Pulmonary artery endothelial cell (primary cell): ENCODE measurements around the gene WFDC9. TPM values are rescaled to one million over a fixed set of nuclear protein-coding genes. Genes with fewer than 3 reads are reported as not detected.
"Not testable (repeated sequence)": the region's sequence is repeated elsewhere in the genome, so short reads cannot be mapped to it uniquely, and the experiment has no call there.

Source experiments
- DNase-seq: peaks from one replicate; pipeline ENCODE4 v3.0.0-alpha.2; 2011; ENCODE audit warnings: low read depth, low spot score
- total RNA-seq: library from RNA; depleted of rRNA; stranded (reverse); fragments of >200 nt; gene quantifications from 2 replicates; pipeline ENCODE4 v1.2.3, GENCODE V29; 2014

WFDC9 gene
- not detected in 2 replicates for total RNA-seq

- DNase-seq = no peak
Observed at GRCh38 chr20:45631184-45631583, at the start of gene WFDC9. WFDC9 (minus strand) TSS chr20:45631284; CDS start chr20:45610181, 21,103 bp downstream.

DNA sequence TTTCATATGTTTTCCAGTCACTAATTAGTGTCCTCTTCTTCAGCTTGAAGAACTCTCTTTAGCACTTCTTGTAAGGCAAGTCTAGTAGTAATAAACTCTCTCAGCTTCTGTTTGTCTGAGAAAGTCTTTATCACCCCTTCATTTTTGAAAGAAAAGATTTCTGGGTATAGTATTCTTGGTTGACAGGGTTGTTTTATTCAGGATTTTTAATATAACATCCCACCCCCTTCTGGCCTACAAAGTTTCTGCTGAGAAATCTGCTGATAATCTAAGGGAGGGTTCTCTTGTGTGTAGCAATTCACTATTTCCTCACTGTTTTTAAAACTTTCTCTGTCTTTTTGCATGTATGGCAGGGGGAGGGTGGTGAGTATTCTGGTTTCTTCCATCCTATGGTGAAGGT lies 48.6 kb upstream of the WFDC9 start:
- no peak for DNase-seq

- DNase-seq = no peak
Observed at GRCh38 chr20:45672765-45673164, 41.7 kb upstream of the WFDC9 start.

- DNase-seq = no peak
Observed at GRCh38 chr20:45670139-45670538, 39.1 kb upstream of the WFDC9 start, which contains the start of gene WFDC11. WFDC11 (minus strand) TSS chr20:45670239; CDS start chr20:45650600, 19,639 bp downstream.

DNA sequence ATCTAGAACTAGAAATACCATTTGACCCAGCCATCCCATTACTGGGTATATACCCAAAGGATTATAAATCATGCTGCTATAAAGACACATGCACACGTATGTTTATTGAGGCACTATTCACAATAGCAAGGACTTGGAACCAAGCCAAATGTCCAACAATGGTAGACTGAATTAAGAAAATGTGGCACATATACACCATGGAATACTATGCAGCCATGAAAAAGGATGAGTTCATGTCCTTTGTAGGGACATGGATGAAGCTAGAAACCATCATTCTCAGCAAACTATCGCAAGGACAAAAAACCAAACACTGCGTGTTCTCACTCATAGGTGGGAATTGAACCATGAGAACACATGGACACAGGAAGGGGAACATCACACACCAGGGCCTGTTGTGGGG lies 26.0 kb upstream of the WFDC9 start:
- not testable (repeated sequence) for DNase-seq

DNA sequence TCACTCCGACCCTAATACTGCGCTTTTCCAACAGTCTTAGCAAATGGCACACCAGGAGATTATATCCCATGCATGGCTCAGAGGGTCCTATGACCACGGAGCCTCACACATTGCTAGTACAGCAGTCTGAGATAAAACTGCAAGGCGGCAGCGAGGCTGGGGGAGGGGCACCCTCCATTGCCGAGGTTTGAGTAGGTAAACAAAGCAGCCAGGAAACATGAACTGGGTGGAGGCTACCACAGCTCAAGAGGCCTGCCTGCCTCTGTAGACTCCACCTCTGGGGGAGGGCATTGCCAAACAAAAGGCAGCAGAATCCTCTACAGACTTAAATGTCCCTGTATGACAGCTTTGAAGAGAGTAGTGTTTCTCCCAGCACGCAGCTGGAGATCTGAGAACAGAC lies 20.6 kb upstream of the WFDC9 start:
- not testable (repeated sequence) for DNase-seq

DNA sequence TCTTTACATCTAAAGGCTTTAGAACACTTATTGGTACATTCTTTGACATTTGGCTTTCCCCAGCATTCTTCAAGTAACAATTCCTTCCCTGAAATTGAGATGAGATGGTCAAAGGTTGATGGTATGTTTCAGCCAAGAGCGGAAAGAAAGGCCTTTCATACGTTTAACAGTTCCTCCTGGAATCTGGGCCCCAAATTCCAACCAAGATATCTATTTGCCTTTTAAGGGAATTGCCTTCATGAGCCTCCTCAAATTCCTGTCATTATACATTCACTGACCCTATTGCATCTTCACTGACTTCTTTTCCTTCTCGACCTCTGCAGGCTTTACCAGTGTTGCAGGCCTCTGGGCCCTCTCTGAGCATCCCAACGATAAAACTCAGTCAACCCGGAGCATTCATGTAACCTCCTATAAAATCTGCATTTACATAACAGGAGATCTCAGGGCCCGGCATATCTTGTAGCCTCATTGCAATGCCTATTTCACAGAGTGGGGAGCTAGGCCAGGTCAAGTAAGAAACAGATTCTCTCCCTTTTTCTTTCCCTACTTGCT lies 18.3 kb upstream of the WFDC9 start:
- no peak for DNase-seq

DNA sequence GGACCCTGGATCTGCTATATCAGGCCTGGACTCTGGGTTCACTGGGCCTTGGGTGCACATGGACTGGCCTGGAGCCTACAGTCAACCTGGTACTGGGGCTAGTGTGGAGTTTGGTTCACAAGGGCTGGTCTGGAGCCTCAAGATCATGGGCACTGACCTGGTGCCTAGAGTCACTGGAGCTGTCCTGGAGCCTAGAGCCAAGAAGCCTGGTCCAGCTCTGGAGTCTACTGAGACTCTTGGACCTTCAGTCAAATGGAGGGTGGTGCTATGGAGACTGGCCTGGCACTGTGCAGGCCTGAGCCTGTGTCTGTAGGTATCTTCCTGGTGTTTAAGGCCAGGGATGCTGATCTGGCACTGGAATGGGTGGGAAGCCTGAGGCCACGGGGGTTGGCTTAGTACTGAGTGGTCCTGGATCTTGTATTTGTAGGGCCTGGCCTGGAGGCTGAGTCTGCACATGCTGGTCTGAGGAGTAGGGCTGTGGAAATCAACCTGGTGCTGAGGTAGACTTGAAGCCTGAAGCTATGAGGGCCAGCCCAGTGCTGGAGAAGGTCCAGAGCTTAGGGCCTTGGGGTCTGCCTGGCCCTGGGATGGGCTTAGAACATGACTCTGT lies 16.5 kb upstream of the WFDC9 start:
- DNase-seq = no peak

DNA sequence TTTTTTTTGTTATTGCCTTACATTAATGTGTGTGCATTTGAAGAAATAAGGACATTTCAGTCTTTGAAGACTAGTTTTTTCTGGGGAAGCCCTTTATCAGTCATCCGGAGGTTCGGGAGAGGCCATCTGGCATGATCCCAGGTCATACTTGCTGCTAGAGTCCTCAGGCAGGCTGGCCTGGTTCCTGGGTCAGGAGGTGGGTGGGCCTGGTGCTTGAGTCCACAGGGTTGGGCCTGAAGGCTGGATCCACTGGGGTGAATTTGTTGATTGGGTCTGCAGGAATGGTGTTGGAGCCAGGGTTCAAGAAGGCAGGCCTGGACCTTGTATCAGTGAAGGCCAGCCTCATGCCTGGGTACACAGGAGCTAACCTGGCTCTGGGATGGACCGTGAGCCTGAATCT lies 15.8 kb upstream of the WFDC9 start:
- no peak for DNase-seq

DNA sequence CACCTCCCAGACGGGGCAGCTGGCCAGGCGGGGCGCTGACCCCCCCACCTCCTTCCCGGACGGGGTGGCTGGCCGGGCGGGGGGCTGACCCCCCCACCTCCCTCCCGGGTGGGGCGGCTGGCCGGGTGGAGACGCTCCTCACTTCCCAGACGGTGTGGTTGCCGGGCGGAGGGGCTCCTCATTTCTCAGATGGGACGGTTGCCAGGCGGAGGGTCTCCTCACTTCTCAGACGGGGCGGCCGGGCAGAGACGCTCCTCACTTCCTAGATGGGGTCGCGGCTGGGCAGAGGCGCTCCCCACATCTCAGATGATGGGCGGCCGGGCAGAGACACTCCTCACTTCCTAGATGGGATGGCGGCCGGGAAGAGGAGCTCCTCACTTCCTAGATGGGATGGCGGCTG lies 14.8 kb upstream of the WFDC9 start:
- not testable (repeated sequence) for DNase-seq

- not testable (repeated sequence) for DNase-seq
Observed at GRCh38 chr20:45641076-45641475, 10.0 kb upstream of the WFDC9 start.

GRCh38 chr20:45639687-45640086 lies 8.6 kb upstream of the WFDC9 start:
- DNase-seq = no peak

- no peak for DNase-seq
Observed at GRCh38 chr20:45636513-45636912, 5.4 kb upstream of the WFDC9 start.

DNA sequence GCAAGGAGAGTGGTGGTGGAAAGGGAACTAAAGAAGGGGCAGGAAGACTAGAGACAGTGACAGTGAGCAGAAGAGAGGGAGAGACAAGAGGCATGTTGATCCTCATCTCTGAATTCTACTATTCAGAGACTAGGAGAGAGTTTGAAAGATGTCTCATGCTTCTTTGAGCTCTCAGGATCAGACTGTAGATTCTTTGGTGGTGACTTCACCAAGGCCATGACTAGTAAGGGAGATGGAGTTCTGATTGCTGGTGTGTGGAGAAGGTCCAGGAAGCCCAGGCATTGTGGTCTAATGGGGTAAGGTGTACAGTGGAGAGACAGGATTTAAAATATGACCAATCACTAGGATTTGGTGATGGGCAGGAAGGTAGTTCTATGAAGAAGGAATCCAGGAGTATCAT lies 713 bp downstream of the WFDC9 start:
- DNase-seq = no peak

DNA sequence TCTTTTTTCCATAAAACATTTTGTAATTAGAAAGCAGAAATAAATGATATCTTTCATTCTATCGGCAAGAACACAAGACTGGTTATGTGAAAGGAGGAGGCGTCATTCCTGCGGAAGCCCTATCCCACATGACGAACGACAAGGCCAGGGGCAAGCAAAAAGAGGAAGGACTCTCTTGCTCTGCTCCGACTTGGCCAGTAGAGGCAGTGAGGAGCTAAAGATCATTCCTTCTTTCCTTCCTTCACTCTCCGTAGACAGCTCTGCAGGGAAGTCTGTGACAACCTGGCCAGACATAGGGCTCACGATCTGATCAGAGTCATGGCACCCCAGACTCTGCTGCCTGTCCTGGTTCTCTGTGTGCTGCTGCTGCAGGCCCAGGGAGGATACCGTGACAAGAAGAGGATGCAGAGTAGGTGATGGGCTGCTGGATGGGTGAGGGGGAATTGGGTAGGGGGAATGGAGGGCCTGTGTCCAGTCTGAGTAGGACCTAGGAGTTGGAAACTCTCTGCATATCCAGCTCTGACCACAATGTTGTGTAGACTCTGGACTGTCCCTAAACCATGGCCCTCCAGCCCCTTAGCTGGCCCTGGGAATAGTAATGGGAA lies 1.5 kb downstream of the WFDC9 start, which contains the start of gene WFDC10A:
Gene WFDC10A (plus strand): TSS at position 244 of the 605 bp plus-strand sequence. CDS start 75 bp downstream, at position 319.
- peak; percentile 15 for DNase-seq

GRCh38 chr20:45626540-45626939 lies 4.5 kb downstream of the WFDC9 start:
- DNase-seq = no peak

DNA sequence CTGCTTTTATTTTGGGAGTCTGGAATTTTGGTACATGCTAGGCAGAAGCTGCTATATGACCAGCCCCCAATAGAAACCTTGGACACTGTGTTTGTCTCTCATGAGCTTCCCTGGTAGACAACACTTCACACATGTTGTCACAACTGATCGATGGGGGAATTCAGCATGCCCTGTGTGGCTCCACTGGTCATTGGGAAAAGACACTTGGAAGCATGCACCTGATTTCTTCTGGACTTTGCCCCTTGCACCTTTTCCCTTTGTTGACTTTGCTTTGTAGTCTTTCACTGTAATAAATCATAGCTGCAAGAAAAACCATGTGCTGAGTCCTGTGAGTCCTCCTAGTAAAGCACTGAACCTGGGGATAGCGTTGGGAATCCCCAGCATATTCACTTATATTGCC lies 9.5 kb downstream of the WFDC9 start:
- no peak for DNase-seq

- no peak for DNase-seq
Observed at GRCh38 chr20:45617591-45617990, 13.5 kb downstream of the WFDC9 start.

GRCh38 chr20:45612314-45612713 lies 18.8 kb downstream of the WFDC9 start:
- DNase-seq = no peak

- no peak for DNase-seq
Observed at GRCh38 chr20:45611054-45611453, 20.0 kb downstream of the WFDC9 start.

GRCh38 chr20:45607810-45608209 lies 23.3 kb downstream of the WFDC9 start:
- DNase-seq = no peak

- DNase-seq = no peak
Observed at GRCh38 chr20:45595235-45595634, 35.8 kb downstream of the WFDC9 start.

- no peak for DNase-seq
Observed at GRCh38 chr20:45593498-45593897, 37.6 kb downstream of the WFDC9 start.
